Right lobe of liver (tissue), 6 donors: Measurements from ENCODE around the gene NIT1. TPM values are rescaled to one million over a fixed set of nuclear protein-coding genes. Genes with fewer than 3 reads are reported as not detected.

ENCODE experiments used
- ATAC-seq, 4 donors: fragments of 200-7000 bp; cut with Tn5 transposase; one replicate each; pipeline ENCODE4 v1.9.1; 2020; ENCODE audit warnings: mild to moderate bottlenecking in 4 of 4, moderate library complexity in 4 of 4
- DNase-seq, 3 donors: peaks; one replicate each; pipeline ENCODE4 v3.0.0-alpha.2; 2020
- H3K27ac ChIP-seq, 3 donors: fragments of 200-600 bp; one replicate each; pipeline ENCODE4 v1.8.0; 2022
- H3K27me3 ChIP-seq, 2 donors: fragments of 200-600 bp; one replicate each; pipeline ENCODE4 v1.8.0; 2022
- H3K36me3 ChIP-seq, 4 donors: fragments of 200-600 bp; sonication (generic) in 1 of 4; one replicate each; pipeline versions ENCODE4 v1.5.1 to v1.8.0; 2017 to 2022; ENCODE audit warnings: control low read depth in 1 of 4
- H3K4me1 ChIP-seq, 4 donors: fragments of 200-600 bp; sonication (generic) in 1 of 4; one replicate each; pipeline versions ENCODE4 v1.5.1 to v1.8.0; 2017 to 2022; ENCODE audit warnings: control low read depth in 1 of 4
- H3K4me3 ChIP-seq, 3 donors: fragments of 200-600 bp; one replicate each; pipeline ENCODE4 v1.8.0; 2022
- H3K9me3 ChIP-seq, 4 donors: fragments of 200-600 bp; sonication (generic) in 1 of 4; one replicate each; pipeline versions ENCODE4 v1.5.1 to v1.8.0; 2017 to 2022; ENCODE audit warnings: control low read depth in 1 of 4
- POLR2A ChIP-seq: fragments of 450-650 bp; IDR thresholded peaks from one replicate; pipeline ENCODE4 v1.6.1; 2017; ENCODE audit warnings: antibody characterized with exemption, mild to moderate bottlenecking
- WGBS: methylation state at CpG from one replicate; pipeline ENCODE4 v1.1.6; 2018; ENCODE audit warnings: low coverage, low lambda C conversion rate; ENCODE audit not compliant: insufficient coverage; ENCODE audit errors: missing lambda C conversion rate; 5-methylcytosine and 5-hydroxymethylcytosine counted together
- intact Hi-C, 2 donors: fragments of 100-400 bp; cut with DNase I; formaldehyde crosslinking; loops; one replicate each; pipeline versions ENCODE4 v1.11.2 to v1.14.1; 2022
- total RNA-seq, 6 experiments: library from RNA; depleted of rRNA in 2 of 6; stranded (reverse); fragments of >200 nt in 2 of 6; fragmentation: NEBNext Ultra II Directional in 3 of 6; extraction: Animal tissue kit (Norgen Biotek cat#: 25700) in 3 of 6; gene quantifications; one replicate each; pipeline versions ENCODE4 v1.1.0 to v1.2.4, GENCODE V29; 2016 to 2023
- TF ChIP-seq, protein P1 (sequence below), 4 donors: fragments of 200-600 bp in 3 of 4; fragments of 450-650 bp in 1 of 4; IDR thresholded peaks; one replicate each; pipeline versions ENCODE4 v1.5.1 to v1.8.0; 2016 to 2022; ENCODE audit warnings: antibody characterized with exemption in 4 of 4, mild to moderate bottlenecking in 2 of 4
- donor health status: DM: no; HTN: yes; CAD: no.
- donor health status: DM: no; HTN: no; CAD: no.
- donor health status: DM: no; HTN: no; CAD: no.
- donor health status: DM: no; HTN: yes; CAD: no.
- donor health status: DM: no; HTN: yes; CAD: no.

NIT1 gene
- total RNA-seq, 6 experiments from 2014 or later = 36.9 to 67.8 (median 45.8) TPM

DNA sequence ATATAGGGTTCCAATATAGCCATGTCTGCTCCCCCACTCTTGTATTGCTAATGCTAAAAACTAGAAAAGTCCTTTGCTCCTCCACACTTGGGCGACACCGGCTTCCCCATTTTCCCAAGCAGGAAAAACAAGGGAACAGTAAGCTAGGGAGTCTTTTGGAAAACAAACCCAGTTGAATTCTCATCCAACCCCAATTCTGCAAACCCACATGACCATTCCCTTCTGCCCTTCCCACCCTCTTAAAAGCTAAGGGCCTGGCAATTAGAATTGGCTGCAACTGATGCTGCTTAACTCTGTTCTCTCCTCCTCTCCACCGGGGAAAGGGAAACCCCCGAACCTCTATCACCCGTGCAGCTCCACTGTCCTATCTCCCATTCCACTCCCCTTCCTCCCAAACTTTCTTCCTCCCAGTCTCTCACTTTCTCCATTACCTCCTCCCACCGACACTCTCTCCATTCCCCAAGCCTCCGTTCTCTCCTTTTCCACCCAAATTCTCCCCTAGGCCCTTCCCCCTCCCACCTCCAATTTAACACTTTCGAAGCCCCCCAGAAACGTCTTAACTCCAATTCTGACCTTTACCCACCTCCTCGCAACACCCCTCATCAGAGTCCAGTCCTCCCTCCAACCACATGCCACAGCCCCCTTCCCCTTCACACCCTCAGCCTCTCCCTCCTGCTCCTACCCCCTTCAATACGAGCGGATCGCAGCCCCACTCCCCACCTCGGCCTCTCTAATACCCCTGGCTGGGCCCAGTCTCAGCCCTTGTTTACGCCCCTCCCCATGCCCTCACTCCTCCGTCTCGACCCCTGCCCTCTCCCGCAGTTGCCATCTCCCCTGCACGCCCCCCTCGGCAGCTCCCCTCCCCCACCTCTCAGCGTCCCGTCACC lies 13.9 kb downstream of the NIT1 start:
- Histone ChIP-seq H3K4me1 (peaks cover 0 to 15% (median 4%) of the 10 kb centered on the region in 4 donors), H3K9me3 (no peaks in the 10 kb centered on the region), H3K36me3 (peaks cover 0 to 18% (median 0%) of the 10 kb centered on the region in 4 donors), H3K4me3 (peak overlapping the region; percentile 51 to 82 (median 73)), H3K27ac (peak overlapping the region; percentile 81 to 94 (median 93)), H3K27me3 (no peaks in the 10 kb centered on the region)
- intact Hi-C loops = no loop called here
- WGBS = 6% methylated on average over 22 of the region's 22 CpGs
- DNase-seq (no peak), ATAC-seq (peak in 2 of 4 donors; percentile 2 to 11)
- TF ChIP-seq, protein P1, sequence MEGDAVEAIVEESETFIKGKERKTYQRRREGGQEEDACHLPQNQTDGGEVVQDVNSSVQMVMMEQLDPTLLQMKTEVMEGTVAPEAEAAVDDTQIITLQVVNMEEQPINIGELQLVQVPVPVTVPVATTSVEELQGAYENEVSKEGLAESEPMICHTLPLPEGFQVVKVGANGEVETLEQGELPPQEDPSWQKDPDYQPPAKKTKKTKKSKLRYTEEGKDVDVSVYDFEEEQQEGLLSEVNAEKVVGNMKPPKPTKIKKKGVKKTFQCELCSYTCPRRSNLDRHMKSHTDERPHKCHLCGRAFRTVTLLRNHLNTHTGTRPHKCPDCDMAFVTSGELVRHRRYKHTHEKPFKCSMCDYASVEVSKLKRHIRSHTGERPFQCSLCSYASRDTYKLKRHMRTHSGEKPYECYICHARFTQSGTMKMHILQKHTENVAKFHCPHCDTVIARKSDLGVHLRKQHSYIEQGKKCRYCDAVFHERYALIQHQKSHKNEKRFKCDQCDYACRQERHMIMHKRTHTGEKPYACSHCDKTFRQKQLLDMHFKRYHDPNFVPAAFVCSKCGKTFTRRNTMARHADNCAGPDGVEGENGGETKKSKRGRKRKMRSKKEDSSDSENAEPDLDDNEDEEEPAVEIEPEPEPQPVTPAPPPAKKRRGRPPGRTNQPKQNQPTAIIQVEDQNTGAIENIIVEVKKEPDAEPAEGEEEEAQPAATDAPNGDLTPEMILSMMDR (IDR thresholded peaks at IDR 0.05) = no peak

DNA sequence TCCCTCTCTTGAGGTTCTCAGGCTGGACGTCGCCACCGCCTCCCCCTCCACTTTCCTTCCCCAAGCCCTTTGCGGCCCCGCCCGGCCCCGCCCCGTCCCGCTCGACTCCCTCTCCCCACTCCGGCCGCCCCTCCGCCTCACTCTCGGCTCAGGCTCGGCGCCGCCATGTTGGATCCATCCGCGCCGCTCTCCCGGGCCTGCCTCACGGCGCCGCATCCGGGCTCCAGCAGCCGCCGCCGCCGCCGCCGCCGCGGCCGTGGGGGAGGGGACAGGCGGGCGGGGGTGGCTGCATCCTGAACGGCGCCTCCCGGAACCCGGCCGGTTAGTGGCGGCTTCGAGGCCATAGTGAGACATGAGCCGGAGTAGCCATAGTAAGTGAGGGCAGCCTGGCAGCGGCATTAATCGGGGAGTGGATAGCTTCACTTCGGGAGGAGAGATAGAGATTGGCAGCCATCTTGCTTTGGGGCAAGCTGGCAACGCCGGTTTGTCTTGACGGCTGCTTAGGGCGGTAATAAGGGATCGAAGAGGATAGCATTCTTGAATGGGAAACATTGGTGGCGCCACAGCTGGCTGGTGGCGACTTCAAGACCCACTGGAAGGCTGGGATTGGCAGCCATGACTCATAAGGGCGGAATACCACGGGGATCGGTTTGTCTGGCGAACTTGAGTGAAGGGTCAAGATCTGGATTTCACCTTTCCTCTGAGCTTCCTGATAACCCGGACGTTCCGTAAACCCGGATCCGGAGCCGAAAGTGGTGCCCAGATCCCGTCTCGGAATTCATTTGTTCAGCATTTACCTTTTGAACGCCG lies 14.7 kb downstream of the NIT1 start, which contains the start of gene DEDD:
Gene DEDD (minus strand): TSS at position 258 of the 810 bp plus-strand sequence. CDS start 8,205 bp downstream, outside the sequence.
- DNase-seq = peak; percentile 93 to 95 (median 94)
- peaks cover 0 to 15% (median 4%) of the 10 kb centered on the region in 4 donors for H3K4me1 ChIP-seq
- under 1% methylated on average over 47 of the region's 68 CpGs for WGBS
- peak; percentile 69 for TF ChIP-seq POLR2A
- TF ChIP-seq, protein P1 (IDR thresholded peaks at IDR 0.05) = no peak
- peaks cover 0 to 18% (median 0%) of the 10 kb centered on the region in 4 donors for H3K36me3 ChIP-seq
- H3K9me3 ChIP-seq = no peaks in the 10 kb centered on the region
- H3K27me3 ChIP-seq = no peaks in the 10 kb centered on the region
- peak; percentile 91 to 97 (median 92) for ATAC-seq
- H3K27ac ChIP-seq = peak within 1 kb of the TSS; percentile 81 to 94 (median 93)
- intact Hi-C loops = no loop called here
- H3K4me3 ChIP-seq = peak within 1 kb of the TSS; percentile 51 to 82 (median 73)

DNA sequence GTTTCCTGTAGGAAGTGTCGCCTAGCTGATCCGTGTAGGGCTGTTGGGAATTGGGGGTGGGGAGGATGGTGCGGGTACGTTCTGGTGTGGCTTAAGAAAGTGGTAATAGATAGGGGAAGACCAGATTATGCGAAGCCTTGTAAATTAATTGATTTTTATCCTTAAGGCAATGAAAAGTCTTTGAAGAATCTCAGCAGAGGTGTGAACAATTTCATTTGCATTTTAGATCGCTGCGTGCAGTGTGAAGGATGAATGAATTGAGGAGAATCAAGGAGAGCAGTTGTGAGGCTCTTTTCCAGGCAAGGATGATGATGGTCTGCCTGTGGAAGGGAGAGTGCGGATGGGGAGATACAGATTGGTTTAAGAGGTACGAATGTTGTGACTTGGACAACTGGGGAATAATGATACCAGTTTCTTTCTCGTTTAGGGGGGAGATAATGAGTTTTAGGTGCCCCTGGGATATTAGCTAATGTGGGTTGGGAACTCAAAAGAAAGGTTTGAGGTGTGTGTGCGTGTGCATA lies 15.4 kb downstream of the NIT1 start:
- ATAC-seq = no peak
- H3K4me1 ChIP-seq = peaks cover 0 to 15% (median 2%) of the 10 kb centered on the region in 4 donors

DNA sequence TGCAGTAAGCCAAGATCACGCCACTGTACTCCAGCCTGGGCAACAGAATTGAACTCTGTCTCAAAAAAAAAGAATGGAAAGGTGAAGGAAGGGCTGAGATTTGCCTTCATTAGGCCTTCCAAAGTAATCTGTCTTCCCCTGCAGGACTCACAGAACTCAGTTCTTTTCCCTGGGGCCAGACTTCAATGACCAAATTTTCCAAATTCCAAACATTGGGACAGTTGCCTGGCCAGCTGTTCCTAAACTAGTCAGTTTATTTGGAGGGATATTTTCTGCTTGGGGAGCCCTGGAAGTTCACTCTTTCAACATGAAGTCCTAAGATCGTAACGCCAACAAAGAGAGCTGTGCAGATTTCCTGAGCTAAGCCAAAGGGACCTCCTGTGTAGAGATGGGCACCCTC lies 20.0 kb downstream of the NIT1 start:
- intact Hi-C loops = no loop called here
- Histone ChIP-seq H3K27me3 (no peaks in the 10 kb centered on the region), H3K36me3 (no peaks in the 10 kb centered on the region), H3K4me3 (no peak overlapping the region), H3K27ac (no peak overlapping the region), H3K4me1 (peaks cover 0 to 7% (median 2%) of the 10 kb centered on the region in 4 donors), H3K9me3 (no peaks in the 10 kb centered on the region)
- TF ChIP-seq POLR2A = no peak
- TF ChIP-seq, protein P1 (IDR thresholded peaks at IDR 0.05) = no peak
- ATAC-seq (no peak), DNase-seq (no peak)
- WGBS = 71% methylated on average over 3 of the region's 3 CpGs

More for the DNA sequence above, 15.4 kb downstream of the NIT1 start:
- TF ChIP-seq, protein P1 (IDR thresholded peaks at IDR 0.05) = no peak
- TF ChIP-seq POLR2A = no peak
- WGBS = 7% methylated on average over 11 of the region's 11 CpGs
- Histone ChIP-seq H3K9me3 (no peaks in the 10 kb centered on the region), H3K27me3 (no peaks in the 10 kb centered on the region), H3K27ac (peak overlapping the region; percentile 81 to 94 (median 93)), H3K4me3 (peak overlapping the region; percentile 51 to 82 (median 73)), H3K36me3 (peaks cover 0 to 11% (median 0%) of the 10 kb centered on the region in 4 donors)
- DNase-seq = no peak
- intact Hi-C loops = no loop called here
